HepG2 (cell line): ENCODE measurements around the gene SPTBN2. TPM values are rescaled to one million over a fixed set of nuclear protein-coding genes. Genes with fewer than 3 reads are reported as not detected.

Experiments used
- CEBPG ChIP-seq: IDR thresholded peaks from 2 replicates; pipeline ENCODE4 v1.6.1; 2016
- ELF1 ChIP-seq: sonication (generic); formaldehyde crosslinking; IDR thresholded peaks from 2 replicates; pipeline ENCODE4 v1.4.0; 2020; ENCODE audit warnings: missing genetic modification reagents
- ETV6 ChIP-seq: sonication (generic); formaldehyde crosslinking; conservative IDR thresholded peaks from 2 replicates; pipeline ENCODE4 v1.4.0; 2020; ENCODE audit warnings: missing genetic modification reagents
- GATA4 ChIP-seq: sonication (generic); IDR thresholded peaks from 2 replicates; pipeline ENCODE4 v1.6.1; 2016; ENCODE audit warnings: antibody characterized with exemption, low read depth, borderline replicate concordance
- GLI4 ChIP-seq: sonication (generic); formaldehyde crosslinking; IDR thresholded peaks from 2 replicates; pipeline ENCODE4 v1.5.1; 2020; ENCODE audit warnings: missing genetic modification reagents, mild to moderate bottlenecking, moderate library complexity, borderline replicate concordance
- HHEX ChIP-seq: IDR thresholded peaks from 2 replicates; pipeline ENCODE4 v1.6.1; 2016; ENCODE audit warnings: control low read depth
- HNF4G ChIP-seq, 2 experiments: sonication (generic) in 1 of 2; formaldehyde crosslinking in 1 of 2; IDR thresholded peaks; 2 replicates each; pipeline versions ENCODE4 v1.4.0 to v1.6.1; 2011 to 2020; ENCODE audit warnings: borderline replicate concordance in 2 of 2, low read depth in 2 of 2, mild to moderate bottlenecking in 2 of 2, low read length in 1 of 2, missing genetic modification reagents in 1 of 2, moderate library complexity in 1 of 2
- JARID2 ChIP-seq: sonication (generic); formaldehyde crosslinking; IDR thresholded peaks from 2 replicates; pipeline ENCODE4 v1.8.1; 2023; ENCODE audit warnings: missing genetic modification reagents, inconsistent platforms; ENCODE audit not compliant: insufficient replicate concordance
- NKX3-1 ChIP-seq: sonication (generic); formaldehyde crosslinking; IDR thresholded peaks from 2 replicates; pipeline ENCODE4 v1.5.0; 2020; ENCODE audit warnings: missing genetic modification reagents
- NRL ChIP-seq: sonication (generic); formaldehyde crosslinking; IDR thresholded peaks from 2 replicates; pipeline ENCODE4 v1.5.0; 2020; ENCODE audit warnings: missing genetic modification reagents, mild to moderate bottlenecking, moderate library complexity, borderline replicate concordance
- RFX1 ChIP-seq: fragments of 450-650 bp; IDR thresholded peaks from 2 replicates; pipeline ENCODE4 v1.6.1; 2017
- RORA ChIP-seq: sonication (generic); formaldehyde crosslinking; IDR thresholded peaks from 2 replicates; pipeline ENCODE4 v1.5.0; 2020; ENCODE audit warnings: mild to moderate bottlenecking, missing genetic modification reagents, moderate library complexity
- SNAPC5 ChIP-seq: sonication (generic); formaldehyde crosslinking; IDR thresholded peaks from 2 replicates; pipeline ENCODE4 v1.8.1; 2023; ENCODE audit warnings: mild to moderate bottlenecking, missing genetic modification reagents, borderline replicate concordance
- ZBTB42 ChIP-seq: sonication (generic); formaldehyde crosslinking; IDR thresholded peaks from 2 replicates; pipeline ENCODE4 v1.5.0; 2020; ENCODE audit warnings: mild to moderate bottlenecking, missing genetic modification reagents
- ZC3H13 ChIP-seq: sonication (generic); formaldehyde crosslinking; IDR thresholded peaks from 2 replicates; pipeline ENCODE4 v1.8.1; 2023; ENCODE audit warnings: mild to moderate bottlenecking, missing genetic modification reagents, moderate library complexity
- ZEB1 ChIP-seq: IDR thresholded peaks from 2 replicates; pipeline ENCODE4 v1.6.1; 2012; ENCODE audit warnings: mild to moderate bottlenecking, low read depth, inconsistent platforms; ENCODE audit not compliant: insufficient replicate concordance
- ZNF12 ChIP-seq: sonication (generic); formaldehyde crosslinking; IDR thresholded peaks from 2 replicates; pipeline ENCODE4 v1.5.0; 2020; ENCODE audit warnings: missing genetic modification reagents
- ZNF224 ChIP-seq: sonication (generic); formaldehyde crosslinking; IDR thresholded peaks from 2 replicates; pipeline ENCODE4 v1.5.0; 2020; ENCODE audit warnings: mild to moderate bottlenecking, missing genetic modification reagents
- ZNF317 ChIP-seq: sonication (generic); formaldehyde crosslinking; IDR thresholded peaks from 2 replicates; pipeline ENCODE4 v1.5.0; 2020; ENCODE audit warnings: mild to moderate bottlenecking, missing genetic modification reagents
- ZNF878 ChIP-seq: sonication (generic); formaldehyde crosslinking; IDR thresholded peaks from 2 replicates; pipeline ENCODE4 v1.8.1; 2023; ENCODE audit warnings: mild to moderate bottlenecking, missing genetic modification reagents, moderate library complexity
- ZSCAN9 ChIP-seq: IDR thresholded peaks from 2 replicates; pipeline ENCODE4 v1.6.1; 2016; ENCODE audit warnings: borderline replicate concordance
- polyA plus RNA-seq, 8 experiments: library from polyadenylated mRNA; depleted of rRNA in 3 of 8; stranded (reverse) in 7 of 8; unstranded in 1 of 8; fragments of >200 nt; fragmentation: Illumina TruSeq in 4 of 8; extraction: Trizol in 4 of 8; gene quantifications; 2 replicates each; pipeline versions ENCODE4 v1.2.1 to v1.2.3, GENCODE V29; 2011 to 2016; ENCODE audit warnings: low read depth in 4 of 8, missing spikeins in 1 of 8, mixed read lengths in 1 of 8; ENCODE audit not compliant: insufficient read depth in 1 of 8
- total RNA-seq, 5 experiments: library from RNA; depleted of rRNA; stranded (reverse); fragments of >200 nt; fragmentation: Illumina TruSeq; extraction: Trizol; gene quantifications; 2 replicates each; pipeline ENCODE4 v1.2.3, GENCODE V29; 2016; ENCODE audit warnings: low read depth in 1 of 5
- TF ChIP-seq, protein P1 (sequence below): sonication (generic); formaldehyde crosslinking; IDR thresholded peaks from 2 replicates; pipeline ENCODE4 v1.8.0; 2022; ENCODE audit warnings: missing genetic modification reagents, mild to moderate bottlenecking, inconsistent platforms, borderline replicate concordance
- TF ChIP-seq, protein P2 (sequence below): sonication (generic); formaldehyde crosslinking; IDR thresholded peaks from 2 replicates; pipeline ENCODE4 v1.4.0; 2020; ENCODE audit warnings: missing genetic modification reagents, mild to moderate bottlenecking, borderline replicate concordance
- TF ChIP-seq, protein P3 (sequence below), 2 experiments: fragments of 450-650 bp in 1 of 2; sonication (generic) in 1 of 2; formaldehyde crosslinking; IDR thresholded peaks; 2 replicates each; pipeline versions ENCODE4 v1.5.0 to v1.8.0; 2020 to 2022; ENCODE audit warnings: mild to moderate bottlenecking in 1 of 2, missing genetic modification reagents in 1 of 2
- TF ChIP-seq, protein P4 (sequence below): sonication (generic); formaldehyde crosslinking; IDR thresholded peaks from 2 replicates; pipeline ENCODE4 v1.8.0; 2023; ENCODE audit warnings: mild to moderate bottlenecking, missing genetic modification reagents
- TF ChIP-seq, protein P5 (sequence below): sonication (generic); formaldehyde crosslinking; conservative IDR thresholded peaks from 2 replicates; pipeline ENCODE4 v1.8.0; 2022; ENCODE audit warnings: missing genetic modification reagents

Gene SPTBN2
- total and polyA plus RNA-seq, 2 of the 13 experiments (the other 11 are each of a cell fraction or from before 2014, with no cell fraction given), result 0.65 to 4.0 TPM

DNA sequence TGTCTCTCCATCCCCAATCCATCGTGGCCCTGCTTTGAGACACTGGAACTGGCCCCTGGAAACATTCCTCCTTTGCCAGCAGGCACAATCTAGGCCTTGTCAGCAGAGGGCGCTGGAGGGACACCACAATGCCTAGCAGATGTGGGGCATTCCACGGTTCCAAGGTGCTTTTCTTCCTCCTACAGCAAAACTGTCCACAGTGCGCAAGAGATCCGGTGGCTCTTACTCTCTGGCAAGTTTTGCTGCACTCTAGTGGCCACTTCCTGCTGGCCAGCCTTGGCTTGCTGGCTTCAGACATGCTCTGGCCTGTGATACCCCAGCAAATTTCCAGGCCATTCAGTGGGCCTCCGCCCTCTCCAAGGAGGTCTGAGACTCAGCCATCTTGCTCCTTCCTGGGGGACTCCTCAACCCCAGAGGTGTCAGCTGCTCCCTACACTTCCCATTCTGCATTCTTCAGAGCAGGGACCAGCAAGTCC is 34.2 kb downstream of the SPTBN2 start (continued):
- no peak for TF ChIP-seq ZEB1
- TF ChIP-seq ZSCAN9 (CRISPR knock-in tag), result no peak
- TF ChIP-seq, protein P1, sequence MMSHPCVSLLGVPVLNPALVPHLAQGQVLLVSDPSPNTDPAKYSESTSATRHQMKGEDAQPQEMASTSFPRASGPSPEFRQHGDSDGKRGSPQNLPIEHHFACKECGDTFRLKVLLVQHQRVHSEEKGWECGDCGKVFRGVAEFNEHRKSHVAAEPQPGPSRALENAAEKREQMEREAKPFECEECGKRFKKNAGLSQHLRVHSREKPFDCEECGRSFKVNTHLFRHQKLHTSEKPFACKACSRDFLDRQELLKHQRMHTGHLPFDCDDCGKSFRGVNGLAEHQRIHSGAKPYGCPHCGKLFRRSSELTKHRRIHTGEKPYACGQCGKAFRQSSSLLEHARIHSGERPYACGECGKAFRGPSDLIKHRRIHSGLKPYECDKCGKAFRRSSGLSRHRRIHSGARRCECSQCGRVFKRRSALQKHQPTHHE (CRISPR knock-in tag), result no peak
- no peak for TF ChIP-seq SNAPC5 (CRISPR knock-in tag)
- no peak for TF ChIP-seq GATA4
- no peak for TF ChIP-seq ZNF224 (CRISPR knock-in tag)
- TF ChIP-seq NRL, result no peak
- TF ChIP-seq HNF4G (IDR thresholded peaks at IDR 0.05; ENCODE audit: borderline replicate concordance, low read depth, low read length), result no peak
- TF ChIP-seq HNF4G (CRISPR knock-in tag; IDR thresholded peaks at IDR 0.05; ENCODE audit: borderline replicate concordance, low read depth), result no peak; the same call in 1 of the 2 replicates
- no peak for TF ChIP-seq ZNF317
- no peak for TF ChIP-seq RFX1
- TF ChIP-seq, protein P2, sequence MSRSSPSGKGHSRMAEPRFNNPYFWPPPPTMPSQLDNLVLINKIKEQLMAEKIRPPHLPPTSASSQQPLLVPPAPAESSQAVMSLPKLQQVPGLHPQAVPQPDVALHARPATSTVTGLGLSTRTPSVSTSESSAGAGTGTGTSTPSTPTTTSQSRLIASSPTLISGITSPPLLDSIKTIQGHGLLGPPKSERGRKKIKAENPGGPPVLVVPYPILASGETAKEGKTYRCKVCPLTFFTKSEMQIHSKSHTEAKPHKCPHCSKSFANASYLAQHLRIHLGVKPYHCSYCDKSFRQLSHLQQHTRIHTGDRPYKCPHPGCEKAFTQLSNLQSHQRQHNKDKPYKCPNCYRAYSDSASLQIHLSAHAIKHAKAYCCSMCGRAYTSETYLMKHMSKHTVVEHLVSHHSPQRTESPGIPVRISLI (CRISPR knock-in tag), result no peak
- no peak for TF ChIP-seq RORA (CRISPR knock-in tag)
- TF ChIP-seq NKX3-1 (CRISPR knock-in tag), result no peak
- TF ChIP-seq ZNF878 (CRISPR knock-in tag), result no peak
- no peak for TF ChIP-seq ZNF12 (CRISPR knock-in tag)
- TF ChIP-seq, protein P3, sequence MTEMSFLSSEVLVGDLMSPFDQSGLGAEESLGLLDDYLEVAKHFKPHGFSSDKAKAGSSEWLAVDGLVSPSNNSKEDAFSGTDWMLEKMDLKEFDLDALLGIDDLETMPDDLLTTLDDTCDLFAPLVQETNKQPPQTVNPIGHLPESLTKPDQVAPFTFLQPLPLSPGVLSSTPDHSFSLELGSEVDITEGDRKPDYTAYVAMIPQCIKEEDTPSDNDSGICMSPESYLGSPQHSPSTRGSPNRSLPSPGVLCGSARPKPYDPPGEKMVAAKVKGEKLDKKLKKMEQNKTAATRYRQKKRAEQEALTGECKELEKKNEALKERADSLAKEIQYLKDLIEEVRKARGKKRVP (CRISPR knock-in tag; IDR thresholded peaks at IDR 0.05), result no peak
- peak; percentile 73 for TF ChIP-seq JARID2 (CRISPR knock-in tag)
- TF ChIP-seq, protein P4, sequence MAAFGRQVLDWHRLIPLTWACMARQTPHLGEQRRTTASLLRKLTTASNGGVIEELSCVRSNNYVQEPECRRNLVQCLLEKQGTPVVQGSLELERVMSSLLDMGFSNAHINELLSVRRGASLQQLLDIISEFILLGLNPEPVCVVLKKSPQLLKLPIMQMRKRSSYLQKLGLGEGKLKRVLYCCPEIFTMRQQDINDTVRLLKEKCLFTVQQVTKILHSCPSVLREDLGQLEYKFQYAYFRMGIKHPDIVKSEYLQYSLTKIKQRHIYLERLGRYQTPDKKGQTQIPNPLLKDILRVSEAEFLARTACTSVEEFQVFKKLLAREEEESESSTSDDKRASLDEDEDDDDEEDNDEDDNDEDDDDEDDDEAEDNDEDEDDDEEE (CRISPR knock-in tag), result no peak
- peak; percentile 64; the same call in 1 of the 2 replicates for TF ChIP-seq ELF1 (CRISPR knock-in tag)
- TF ChIP-seq ETV6 (CRISPR knock-in tag), result no peak
- TF ChIP-seq, protein P5, sequence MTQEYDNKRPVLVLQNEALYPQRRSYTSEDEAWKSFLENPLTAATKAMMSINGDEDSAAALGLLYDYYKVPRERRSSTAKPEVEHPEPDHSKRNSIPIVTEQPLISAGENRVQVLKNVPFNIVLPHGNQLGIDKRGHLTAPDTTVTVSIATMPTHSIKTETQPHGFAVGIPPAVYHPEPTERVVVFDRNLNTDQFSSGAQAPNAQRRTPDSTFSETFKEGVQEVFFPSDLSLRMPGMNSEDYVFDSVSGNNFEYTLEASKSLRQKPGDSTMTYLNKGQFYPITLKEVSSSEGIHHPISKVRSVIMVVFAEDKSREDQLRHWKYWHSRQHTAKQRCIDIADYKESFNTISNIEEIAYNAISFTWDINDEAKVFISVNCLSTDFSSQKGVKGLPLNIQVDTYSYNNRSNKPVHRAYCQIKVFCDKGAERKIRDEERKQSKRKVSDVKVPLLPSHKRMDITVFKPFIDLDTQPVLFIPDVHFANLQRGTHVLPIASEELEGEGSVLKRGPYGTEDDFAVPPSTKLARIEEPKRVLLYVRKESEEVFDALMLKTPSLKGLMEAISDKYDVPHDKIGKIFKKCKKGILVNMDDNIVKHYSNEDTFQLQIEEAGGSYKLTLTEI (CRISPR knock-in tag), result no peak
- peak; percentile 59; the same call in 1 of the 2 replicates for TF ChIP-seq CEBPG (CRISPR knock-in tag)
- TF ChIP-seq ZBTB42 (CRISPR knock-in tag), result no peak
- no peak for TF ChIP-seq GLI4
- TF ChIP-seq ZC3H13 (CRISPR knock-in tag), result no peak
- no peak for TF ChIP-seq HHEX (CRISPR knock-in tag)
